ENCODE data around the gene MBOAT2.

MBOAT2 gene

GRCh38 chr2:8861797-8862196, 141.7 kb downstream of the MBOAT2 start:
- Histone ChIP-seq H3K4me3 (ENCODE audit: extremely low read depth, insufficient read depth, low read length, poor library complexity, severe bottlenecking) (no peak overlapping the region), H3K36me3 (ENCODE audit: control insufficient read depth, insufficient read depth, low read length) (peaks cover 34% of the 10 kb centered on the region), H3K4me1 (ENCODE audit: control insufficient read depth, insufficient read depth, low read length, poor library complexity, severe bottlenecking) (no peaks in the 10 kb centered on the region), H3K27ac (ENCODE audit: low read depth, low read length, severe bottlenecking) (no peak overlapping the region), H3K9me3 (ENCODE audit: control insufficient read depth, low read length) (no peaks in the 10 kb centered on the region)
- WGBS, 2 experiments (ENCODE audit: insufficient coverage in 2 of 2), result 92 to 100% methylated on average over 1 of the region's 1 CpG

GRCh38 chr2:8860239-8860638, 143.2 kb downstream of the MBOAT2 start:
- H3K27ac ChIP-seq (ENCODE audit: low read depth, low read length, severe bottlenecking), result no peak overlapping the region
- no peaks in the 10 kb centered on the region for H3K4me1 ChIP-seq (ENCODE audit: control insufficient read depth, insufficient read depth, low read length, poor library complexity, severe bottlenecking)
- no peak overlapping the region for H3K4me3 ChIP-seq (ENCODE audit: extremely low read depth, insufficient read depth, low read length, poor library complexity, severe bottlenecking)
- no peaks in the 10 kb centered on the region for H3K9me3 ChIP-seq (ENCODE audit: control insufficient read depth, low read length)
- peaks cover 33% of the 10 kb centered on the region for H3K36me3 ChIP-seq (ENCODE audit: control insufficient read depth, insufficient read depth, low read length)
- no CpG with 5 or more reads among the region's 2 CpGs for WGBS, 2 experiments (ENCODE audit: insufficient coverage in 2 of 2)

- Histone ChIP-seq H3K27ac (ENCODE audit: low read depth, low read length, severe bottlenecking) (no peak overlapping the region), H3K4me3 (ENCODE audit: extremely low read depth, insufficient read depth, low read length, poor library complexity, severe bottlenecking) (no peak overlapping the region), H3K36me3 (ENCODE audit: control insufficient read depth, insufficient read depth, low read length) (peaks cover 29% of the 10 kb centered on the region), H3K4me1 (ENCODE audit: control insufficient read depth, insufficient read depth, low read length, poor library complexity, severe bottlenecking) (no peaks in the 10 kb centered on the region), H3K9me3 (ENCODE audit: control insufficient read depth, low read length) (no peaks in the 10 kb centered on the region)
- no CpG with 5 or more reads among the region's 1 CpG for WGBS, 2 experiments (ENCODE audit: insufficient coverage in 2 of 2)
Observed at GRCh38 chr2:8858910-8859309, 144.6 kb downstream of the MBOAT2 start.

- no peaks in the 10 kb centered on the region for H3K9me3 ChIP-seq (ENCODE audit: control insufficient read depth, low read length)
- no peak overlapping the region for H3K4me3 ChIP-seq (ENCODE audit: extremely low read depth, insufficient read depth, low read length, poor library complexity, severe bottlenecking)
- H3K36me3 ChIP-seq (ENCODE audit: control insufficient read depth, insufficient read depth, low read length), result peaks cover 25% of the 10 kb centered on the region
- no peaks in the 10 kb centered on the region for H3K4me1 ChIP-seq (ENCODE audit: control insufficient read depth, insufficient read depth, low read length, poor library complexity, severe bottlenecking)
- 98 to 100% methylated on average over 2 to 5 of the region's 7 CpGs for WGBS, 2 experiments (ENCODE audit: insufficient coverage in 2 of 2)
- H3K27ac ChIP-seq (ENCODE audit: low read depth, low read length, severe bottlenecking), result peak overlapping the region; percentile 3
Observed at GRCh38 chr2:8858264-8858663, 145.2 kb downstream of the MBOAT2 start.

GRCh38 chr2:8857709-8858108, 145.8 kb downstream of the MBOAT2 start:
- Histone ChIP-seq H3K27ac (ENCODE audit: low read depth, low read length, severe bottlenecking) (peak overlapping the region; percentile 3), H3K4me1 (ENCODE audit: control insufficient read depth, insufficient read depth, low read length, poor library complexity, severe bottlenecking) (no peaks in the 10 kb centered on the region), H3K4me3 (ENCODE audit: extremely low read depth, insufficient read depth, low read length, poor library complexity, severe bottlenecking) (no peak overlapping the region), H3K36me3 (ENCODE audit: control insufficient read depth, insufficient read depth, low read length) (peaks cover 22% of the 10 kb centered on the region), H3K9me3 (ENCODE audit: control insufficient read depth, low read length) (no peaks in the 10 kb centered on the region)
- 87 to 93% methylated on average over 7 to 10 of the region's 11 CpGs for WGBS, 2 experiments (ENCODE audit: insufficient coverage in 2 of 2)

- Histone ChIP-seq H3K27ac (ENCODE audit: low read depth, low read length, severe bottlenecking) (no peak overlapping the region), H3K9me3 (ENCODE audit: control insufficient read depth, low read length) (no peaks in the 10 kb centered on the region), H3K4me3 (ENCODE audit: extremely low read depth, insufficient read depth, low read length, poor library complexity, severe bottlenecking) (no peak overlapping the region), H3K36me3 (ENCODE audit: control insufficient read depth, insufficient read depth, low read length) (peaks cover 17% of the 10 kb centered on the region), H3K4me1 (ENCODE audit: control insufficient read depth, insufficient read depth, low read length, poor library complexity, severe bottlenecking) (no peaks in the 10 kb centered on the region)
- WGBS, 2 experiments (ENCODE audit: insufficient coverage in 2 of 2), result 96 to 100% methylated on average over 1 to 2 of the region's 2 CpGs
Observed at GRCh38 chr2:8856176-8856575, 147.3 kb downstream of the MBOAT2 start.

- WGBS, 2 experiments (ENCODE audit: insufficient coverage in 2 of 2), result 75 to 84% methylated on average over 3 of the region's 3 CpGs
Observed at GRCh38 chr2:8855010-8855409, 148.5 kb downstream of the MBOAT2 start.

GRCh38 chr2:8853426-8853825, 150.1 kb downstream of the MBOAT2 start:
- H3K36me3 ChIP-seq (ENCODE audit: control insufficient read depth, insufficient read depth, low read length), result peaks cover 16% of the 10 kb centered on the region
- H3K27ac ChIP-seq (ENCODE audit: low read depth, low read length, severe bottlenecking), result no peak overlapping the region
- H3K4me3 ChIP-seq (ENCODE audit: extremely low read depth, insufficient read depth, low read length, poor library complexity, severe bottlenecking), result no peak overlapping the region
- WGBS, 2 experiments (ENCODE audit: insufficient coverage in 2 of 2), result 100% methylated on average over 1 of the region's 4 CpGs; no CpG with 5 or more reads in 1 of the 2 experiments
- no peaks in the 10 kb centered on the region for H3K4me1 ChIP-seq (ENCODE audit: control insufficient read depth, insufficient read depth, low read length, poor library complexity, severe bottlenecking)
- H3K9me3 ChIP-seq (ENCODE audit: control insufficient read depth, low read length), result no peaks in the 10 kb centered on the region

More at GRCh38 chr2:8855010-8855409, 148.5 kb downstream of the MBOAT2 start:
- Histone ChIP-seq H3K4me1 (ENCODE audit: control insufficient read depth, insufficient read depth, low read length, poor library complexity, severe bottlenecking) (no peaks in the 10 kb centered on the region), H3K27ac (ENCODE audit: low read depth, low read length, severe bottlenecking) (no peak overlapping the region), H3K36me3 (ENCODE audit: control insufficient read depth, insufficient read depth, low read length) (peaks cover 17% of the 10 kb centered on the region), H3K4me3 (ENCODE audit: extremely low read depth, insufficient read depth, low read length, poor library complexity, severe bottlenecking) (no peak overlapping the region), H3K9me3 (ENCODE audit: control insufficient read depth, low read length) (no peaks in the 10 kb centered on the region)

GRCh38 chr2:8851811-8852560, 151.5 kb downstream of the MBOAT2 start:
- H3K27ac ChIP-seq (ENCODE audit: low read depth, low read length, severe bottlenecking), result no peak overlapping the region
- WGBS, 2 experiments (ENCODE audit: insufficient coverage in 2 of 2), result 82 to 89% methylated on average over 6 to 9 of the region's 10 CpGs
- H3K4me3 ChIP-seq (ENCODE audit: extremely low read depth, insufficient read depth, low read length, poor library complexity, severe bottlenecking), result no peak overlapping the region

GRCh38 chr2:8850845-8851487, 152.5 kb downstream of the MBOAT2 start:
- Histone ChIP-seq H3K4me3 (ENCODE audit: extremely low read depth, insufficient read depth, low read length, poor library complexity, severe bottlenecking) (no peak overlapping the region), H3K27ac (ENCODE audit: low read depth, low read length, severe bottlenecking) (no peak overlapping the region), H3K4me1 (ENCODE audit: control insufficient read depth, insufficient read depth, low read length, poor library complexity, severe bottlenecking) (no peaks in the 10 kb centered on the region), H3K9me3 (ENCODE audit: control insufficient read depth, low read length) (no peaks in the 10 kb centered on the region), H3K36me3 (ENCODE audit: control insufficient read depth, insufficient read depth, low read length) (no peaks in the 10 kb centered on the region)
- 93 to 95% methylated on average over 7 to 8 of the region's 8 CpGs for WGBS, 2 experiments (ENCODE audit: insufficient coverage in 2 of 2)

More at GRCh38 chr2:8851811-8852560, 151.5 kb downstream of the MBOAT2 start:
- H3K9me3 ChIP-seq (ENCODE audit: control insufficient read depth, low read length), result no peaks in the 10 kb centered on the region
- peaks cover 5% of the 10 kb centered on the region for H3K36me3 ChIP-seq (ENCODE audit: control insufficient read depth, insufficient read depth, low read length)
- H3K4me1 ChIP-seq (ENCODE audit: control insufficient read depth, insufficient read depth, low read length, poor library complexity, severe bottlenecking), result no peaks in the 10 kb centered on the region

- Histone ChIP-seq H3K4me3 (ENCODE audit: extremely low read depth, insufficient read depth, low read length, poor library complexity, severe bottlenecking) (no peak overlapping the region), H3K27ac (ENCODE audit: low read depth, low read length, severe bottlenecking) (no peak overlapping the region), H3K9me3 (ENCODE audit: control insufficient read depth, low read length) (no peaks in the 10 kb centered on the region), H3K4me1 (ENCODE audit: control insufficient read depth, insufficient read depth, low read length, poor library complexity, severe bottlenecking) (no peaks in the 10 kb centered on the region), H3K36me3 (ENCODE audit: control insufficient read depth, insufficient read depth, low read length) (no peaks in the 10 kb centered on the region)
- 85 to 93% methylated on average over 2 to 4 of the region's 4 CpGs for WGBS, 2 experiments (ENCODE audit: insufficient coverage in 2 of 2)
Observed at GRCh38 chr2:8849327-8849726, 154.2 kb downstream of the MBOAT2 start.

Data from mesodermal cell (in vitro differentiated cells).